ENCODE measurements around the gene SPAG9. TPM values are rescaled to one million over a fixed set of nuclear protein-coding genes. Genes with fewer than 3 reads are reported as not detected.

The SPAG9 gene
- total RNA-seq, 1 experiment from 2014 or later: 54.3 TPM

- Histone ChIP-seq H4K8ac (replicated peaks; ENCODE audit: insufficient read length, low read depth, low read length) (no peak overlapping the region), H3K14ac (ENCODE audit: insufficient read depth, low read length) (no peak overlapping the region), H3K4me2 (ENCODE audit: insufficient read depth, insufficient read length, low read length) (no peak overlapping the region), H4K91ac (ENCODE audit: insufficient read length, low read depth, low read length) (no peak overlapping the region), H3K4me1 (ENCODE audit: insufficient read depth, low read length) (no peaks in the 10 kb centered on the region), H2BK12ac (ENCODE audit: insufficient read length, low read depth, low read length) (no peak overlapping the region), H2BK120ac (ENCODE audit: low read depth, low read length, poor library complexity, severe bottlenecking) (no peak overlapping the region), H2BK15ac (ENCODE audit: low read depth, low read length) (no peak overlapping the region), H3K56ac (ENCODE audit: insufficient read length, low read depth, low read length) (no peak overlapping the region), H3K23ac (ENCODE audit: insufficient read length, low read depth, low read length) (no peak overlapping the region), H3K18ac (ENCODE audit: insufficient read length, low read depth, low read length) (no peak overlapping the region), H3K27me3 (ENCODE audit: insufficient read depth, low read length) (no peaks in the 10 kb centered on the region), H2BK20ac (ENCODE audit: low read depth, low read length, poor library complexity, severe bottlenecking) (no peak overlapping the region), H2AFZ (ENCODE audit: low read length) (no peak overlapping the region), H3K79me1 (ENCODE audit: insufficient read depth, low read depth, low read length, poor library complexity, severe bottlenecking) (peaks cover 3% of the 10 kb centered on the region), H3K9me3 (ENCODE audit: control insufficient read depth, low read depth, low read length) (no peaks in the 10 kb centered on the region), H3K23me2 (ENCODE audit: insufficient read length, low read depth, low read length, poor library complexity, severe bottlenecking) (no peaks in the 10 kb centered on the region), H3K79me2 (ENCODE audit: insufficient read depth, low read length) (no peaks in the 10 kb centered on the region), H3K27ac (ENCODE audit: insufficient read length, low read depth, low read length) (no peak overlapping the region), H2AK5ac (ENCODE audit: insufficient read length, low read length) (no peak overlapping the region), H3T11ph (ENCODE audit: low read length) (no peak overlapping the region), H4K5ac (ENCODE audit: insufficient read length, low read depth, low read length) (no peak overlapping the region), H4K20me1 (ENCODE audit: control insufficient read depth, insufficient read depth, insufficient read length) (no peaks in the 10 kb centered on the region), H3K9ac (ENCODE audit: extremely low read depth, insufficient read length, low read length) (no peak overlapping the region), H2BK5ac (ENCODE audit: insufficient read length, low read length) (no peak overlapping the region), H3K4ac (ENCODE audit: low read depth, low read length) (no peak overlapping the region)
- no peak for TF ChIP-seq CTCF (conservative IDR thresholded peaks at IDR 0.05)
- Mint-ChIP-seq H3K4me3 (no peak overlapping the region), H3K9me3 (no peaks in the 10 kb centered on the region), H3K27me3 (ENCODE audit: low read depth) (no peaks in the 10 kb centered on the region; the same call in 1 of the 2 replicates), H3K36me3 (ENCODE audit: insufficient read depth in 1 of 3, low read depth in 3 of 3) (peaks cover 6 to 26% (median 22%) of the 10 kb centered on the region in 3 experiments; a peak in 6 of 7 replicates), H3K27ac (peak overlapping the region in 1 of 3 experiments; percentile 8; a peak in 1 of 7 replicates), H3K4me1 (no peaks in the 10 kb centered on the region)
- no CpG with 5 or more reads among the region's 5 CpGs for WGBS (ENCODE audit: extremely low coverage, insufficient read length, low lambda C conversion rate)
- no peak for DNase-seq
Measured at GRCh38 chr17:51078009-51078592, 42.6 kb downstream of the SPAG9 start.

All from H9 (cell line).